HepG2 (cell line): ENCODE data around the gene GPBAR1. TPM values are rescaled to one million over a fixed set of nuclear protein-coding genes. Genes with fewer than 3 reads are reported as not detected.
A peak's percentile ranks its signal among the peaks of the same experiment; 100 is the strongest.

ENCODE experiments used
- ATAC-seq: fragments of 200-7000 bp; cut with Tn5 transposase; 3 replicates; pipeline ENCODE4 v1.9.1; 2020; ENCODE audit warnings: mild to moderate bottlenecking, moderate library complexity
- BruUV-seq: library from RNA; stranded (reverse); fragments of 400-500 nt; replicated peaks from 2 replicates; lab custom pipeline; 2021; lab: Mats Ljungman, UMichigan
- CTCF ChIA-PET: fragments of 300-600 bp; formaldehyde crosslinking; extraction: SDS; loops from one replicate; lab custom pipeline; 2021; ENCODE audit warnings: low total read pairs, inconsistent platforms, low intra/inter-chr PET ratio; lab: Yijun Ruan, JAX
- POLR2A ChIA-PET: fragments of 350-600 bp; sonication (Branson Sonifier 250); formaldehyde crosslinking; loops from one replicate; lab custom pipeline; 2020; ENCODE audit warnings: antibody characterized with exemption, inconsistent platforms; lab: Yijun Ruan, JAX
- DNase-seq: peaks from one replicate; pipeline ENCODE4 v3.0.0-alpha.2; 2015; ENCODE audit warnings: low spot score
- FAIRE-seq: peaks from 3 replicates; lab custom pipeline; 2011; peaks lifted over from hg19 to GRCh38; lab: Jason Lieb, UNC
- H2AFZ ChIP-seq: one replicate; pipeline ENCODE4 v1.6.1; 2011; ENCODE audit warnings: low read length, inconsistent platforms
- H3K27ac ChIP-seq: fragments of 300-600 bp; 3 replicates; pipeline ENCODE4 v1.8.0; 2011; ENCODE audit warnings: mixed run types, mild to moderate bottlenecking, mixed read lengths, low read length, inconsistent platforms; ENCODE audit not compliant: insufficient read depth; ENCODE audit errors: extremely low read length
- H3K27me3 ChIP-seq, 2 experiments: fragments of 200-600 bp in 1 of 2; 2 replicates in 1 of 2; 3 replicates in 1 of 2; pipeline versions ENCODE4 v1.6.0 to v1.8.0; 2011; ENCODE audit warnings: low read length in 2 of 2, mild to moderate bottlenecking in 2 of 2, moderate library complexity in 2 of 2, inconsistent platforms in 1 of 2; ENCODE audit not compliant: insufficient read depth in 2 of 2, control insufficient read depth in 1 of 2
- H3K36me3 ChIP-seq, 2 experiments: fragments of 200-600 bp in 1 of 2; replicated peaks in 1 of 2; 2 replicates in 1 of 2; 3 replicates in 1 of 2; pipeline versions ENCODE4 v1.5.1 to v1.8.0; 2011; ENCODE audit warnings: low read length in 2 of 2, inconsistent platforms in 1 of 2; ENCODE audit not compliant: insufficient read depth in 2 of 2, control insufficient read depth in 1 of 2
- H3K4me1 ChIP-seq: 2 replicates; pipeline ENCODE4 v1.5.1; 2012; ENCODE audit warnings: low read length, inconsistent platforms; ENCODE audit not compliant: insufficient read depth
- H3K4me2 ChIP-seq: 2 replicates; pipeline ENCODE4 v1.6.0; 2011; ENCODE audit warnings: low read depth, low read length, inconsistent platforms
- H3K4me3 ChIP-seq, 3 experiments: fragments of 200-600 bp in 1 of 3; sonication (generic), shearing (Covaris generic) in 1 of 3; replicated peaks in 1 of 3; 2 replicates each; pipeline ENCODE4 v1.5.1; 2011 to 2016; ENCODE audit warnings: low read length in 3 of 3, inconsistent platforms in 2 of 3, low read depth in 2 of 3, mild to moderate bottlenecking in 2 of 3, control low read depth in 1 of 3, mixed read lengths in 1 of 3; ENCODE audit not compliant: insufficient read depth in 1 of 3
- H3K79me2 ChIP-seq: one replicate; pipeline ENCODE4 v1.6.1; 2011; ENCODE audit warnings: low read length, inconsistent platforms; ENCODE audit not compliant: insufficient read depth
- H3K9ac ChIP-seq: 2 replicates; pipeline ENCODE4 v1.6.0; 2011; ENCODE audit warnings: mild to moderate bottlenecking, low read depth, low read length, inconsistent platforms; ENCODE audit not compliant: insufficient read depth
- H3K9me3 ChIP-seq: 2 replicates; pipeline ENCODE4 v1.5.1; 2012; ENCODE audit warnings: mild to moderate bottlenecking, low read length
- H4K20me1 ChIP-seq: 2 replicates; pipeline ENCODE4 v1.6.0; 2011; ENCODE audit warnings: inconsistent platforms, mild to moderate bottlenecking, low read length, moderate library complexity; ENCODE audit not compliant: insufficient read depth
- RBFOX2 ChIP-seq: fragments of 200-400 bp; formaldehyde crosslinking; IDR thresholded peaks from 2 replicates; pipeline ENCODE4 v1.6.1; 2017; ENCODE audit warnings: low read depth, mild to moderate bottlenecking, low read length
- WGBS: methylation state at CpG from one replicate; pipeline ENCODE4 v1.1.6; 2017; ENCODE audit warnings: low lambda C conversion rate; 5-methylcytosine and 5-hydroxymethylcytosine counted together
- in situ Hi-C: cut with HindIII; loops from 2 replicates; pipeline ENCODE4 v1.10.0; 2017; ENCODE audit warnings: low pct_unique_long_range_greater_than_20kb; ENCODE audit not compliant: extremely low pct_ligation_motif_present
- intact Hi-C: fragments of 100-400 bp; cut with micrococcal nuclease; formaldehyde crosslinking; loops from one replicate; pipeline ENCODE4 v1.10.0; 2022; ENCODE audit not compliant: unreplicated experiment
- polyA plus RNA-seq, 8 experiments: library from polyadenylated mRNA; depleted of rRNA in 3 of 8; stranded (reverse) in 7 of 8; unstranded in 1 of 8; fragments of >200 nt; fragmentation: Illumina TruSeq in 4 of 8; extraction: Trizol in 4 of 8; gene quantifications; 2 replicates each; pipeline versions ENCODE4 v1.2.1 to v1.2.3, GENCODE V29; 2011 to 2016; ENCODE audit warnings: low read depth in 4 of 8, missing spikeins in 1 of 8, mixed read lengths in 1 of 8; ENCODE audit not compliant: insufficient read depth in 1 of 8
- total RNA-seq, 5 experiments: library from RNA; depleted of rRNA; stranded (reverse); fragments of >200 nt; fragmentation: Illumina TruSeq; extraction: Trizol; gene quantifications; 2 replicates each; pipeline ENCODE4 v1.2.3, GENCODE V29; 2016; ENCODE audit warnings: low read depth in 1 of 5
- TF ChIP-seq, protein P1 (sequence below): sonication (generic); formaldehyde crosslinking; IDR thresholded peaks from 2 replicates; pipeline ENCODE4 v1.5.1; 2020; ENCODE audit warnings: mild to moderate bottlenecking, missing genetic modification reagents, moderate library complexity
- TF ChIP-seq, protein P2 (sequence below): IDR thresholded peaks from 2 replicates; pipeline ENCODE4 v1.6.1; 2012; ENCODE audit warnings: low read length, improper control_type of control experiment

Gene GPBAR1
- total and polyA plus RNA-seq, 2 of the 13 experiments (the other 11 are each of a cell fraction or from before 2014, with no cell fraction given): 0.05 to 0.09 TPM

DNA sequence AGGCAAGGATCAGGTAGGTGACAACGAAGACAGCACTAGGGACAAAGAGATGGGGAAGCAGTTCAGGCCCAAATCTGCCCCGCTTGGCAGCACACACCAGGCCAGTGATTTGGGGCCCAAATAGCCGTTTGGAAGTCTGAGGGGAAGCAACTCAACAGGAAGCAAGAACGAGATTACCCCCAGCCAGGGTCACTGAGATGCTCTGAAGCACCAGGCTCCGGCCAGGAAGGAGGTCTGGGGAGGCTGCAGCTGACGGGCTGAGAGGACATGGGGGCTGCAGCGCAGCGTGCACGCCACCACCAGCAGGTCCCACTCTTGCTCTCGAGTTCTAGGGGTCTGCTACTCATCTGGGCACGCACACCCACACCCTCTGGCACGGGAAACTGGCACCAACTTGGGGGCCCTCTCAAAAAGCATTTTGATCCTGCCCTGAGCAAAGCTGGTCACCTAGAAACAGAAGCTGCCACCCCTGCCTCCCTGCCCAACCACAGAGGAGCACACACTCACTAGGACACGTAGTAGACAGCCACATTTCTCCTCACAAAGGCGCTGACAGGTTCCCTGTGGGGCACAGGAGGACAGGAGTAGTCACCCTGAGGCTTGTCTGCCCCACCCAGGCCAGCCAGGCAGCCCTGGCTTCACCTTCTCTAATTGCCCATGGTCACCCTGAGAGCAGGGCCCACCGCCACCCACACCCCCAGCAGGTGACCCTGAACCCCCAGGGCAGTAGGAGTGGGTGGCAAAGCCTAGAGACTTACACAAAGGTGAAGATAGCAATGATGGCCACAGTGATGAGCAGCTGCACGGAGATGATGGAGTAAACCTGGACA lies 17.9 kb downstream of the GPBAR1 start (continued):
- TF ChIP-seq, protein P1, sequence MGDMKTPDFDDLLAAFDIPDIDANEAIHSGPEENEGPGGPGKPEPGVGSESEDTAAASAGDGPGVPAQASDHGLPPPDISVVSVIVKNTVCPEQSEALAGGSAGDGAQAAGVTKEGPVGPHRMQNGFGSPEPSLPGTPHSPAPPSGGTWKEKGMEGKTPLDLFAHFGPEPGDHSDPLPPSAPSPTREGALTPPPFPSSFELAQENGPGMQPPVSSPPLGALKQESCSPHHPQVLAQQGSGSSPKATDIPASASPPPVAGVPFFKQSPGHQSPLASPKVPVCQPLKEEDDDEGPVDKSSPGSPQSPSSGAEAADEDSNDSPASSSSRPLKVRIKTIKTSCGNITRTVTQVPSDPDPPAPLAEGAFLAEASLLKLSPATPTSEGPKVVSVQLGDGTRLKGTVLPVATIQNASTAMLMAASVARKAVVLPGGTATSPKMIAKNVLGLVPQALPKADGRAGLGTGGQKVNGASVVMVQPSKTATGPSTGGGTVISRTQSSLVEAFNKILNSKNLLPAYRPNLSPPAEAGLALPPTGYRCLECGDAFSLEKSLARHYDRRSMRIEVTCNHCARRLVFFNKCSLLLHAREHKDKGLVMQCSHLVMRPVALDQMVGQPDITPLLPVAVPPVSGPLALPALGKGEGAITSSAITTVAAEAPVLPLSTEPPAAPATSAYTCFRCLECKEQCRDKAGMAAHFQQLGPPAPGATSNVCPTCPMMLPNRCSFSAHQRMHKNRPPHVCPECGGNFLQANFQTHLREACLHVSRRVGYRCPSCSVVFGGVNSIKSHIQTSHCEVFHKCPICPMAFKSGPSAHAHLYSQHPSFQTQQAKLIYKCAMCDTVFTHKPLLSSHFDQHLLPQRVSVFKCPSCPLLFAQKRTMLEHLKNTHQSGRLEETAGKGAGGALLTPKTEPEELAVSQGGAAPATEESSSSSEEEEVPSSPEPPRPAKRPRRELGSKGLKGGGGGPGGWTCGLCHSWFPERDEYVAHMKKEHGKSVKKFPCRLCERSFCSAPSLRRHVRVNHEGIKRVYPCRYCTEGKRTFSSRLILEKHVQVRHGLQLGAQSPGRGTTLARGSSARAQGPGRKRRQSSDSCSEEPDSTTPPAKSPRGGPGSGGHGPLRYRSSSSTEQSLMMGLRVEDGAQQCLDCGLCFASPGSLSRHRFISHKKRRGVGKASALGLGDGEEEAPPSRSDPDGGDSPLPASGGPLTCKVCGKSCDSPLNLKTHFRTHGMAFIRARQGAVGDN (CRISPR knock-in tag): peak; percentile 19; the same call in 1 of the 2 replicates
- TF ChIP-seq, all 625 proteins: peak for 5

DNA sequence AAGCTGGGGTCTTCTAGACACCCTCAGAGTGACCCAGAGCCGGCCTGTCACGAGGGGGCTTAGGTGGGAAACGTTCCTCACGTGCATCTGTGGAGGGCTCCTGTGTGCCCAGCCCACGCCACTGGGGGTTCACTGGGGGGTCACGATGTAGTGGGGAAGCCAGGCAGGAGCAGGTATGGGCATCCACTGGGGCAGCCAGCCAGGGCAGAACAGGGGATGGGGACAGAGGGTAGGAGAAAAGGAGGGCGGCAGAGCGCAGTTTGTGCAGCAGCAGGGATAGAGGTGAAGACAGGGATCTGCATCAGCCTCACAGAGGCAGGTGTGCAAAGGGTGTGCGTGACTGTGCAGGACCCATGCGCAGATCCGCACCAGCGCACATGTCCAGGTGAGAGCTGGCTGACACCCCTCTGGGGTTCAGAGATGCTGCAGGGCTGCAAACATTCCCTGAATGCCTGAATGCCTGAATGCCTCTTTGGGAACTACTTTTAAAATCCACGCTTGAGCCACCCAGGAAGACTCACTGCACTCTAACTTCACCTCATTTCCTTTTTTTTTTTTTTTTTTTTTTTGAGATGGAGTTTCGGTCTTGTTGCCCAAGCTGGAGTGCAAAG lies 19.6 kb downstream of the GPBAR1 start:
- no TSS peak for BruUV-seq
- Histone ChIP-seq H3K4me3 (no peak overlapping the region), H3K9ac (no peak overlapping the region), H2AFZ (no peak overlapping the region), H3K9me3 (no peaks in the 10 kb centered on the region), H3K36me3 (peaks cover 49 to 78% of the 10 kb centered on the region in 2 experiments), H3K79me2 (peaks cover 20% of the 10 kb centered on the region), H3K4me1 (peaks cover 18% of the 10 kb centered on the region), H4K20me1 (peaks cover 32% of the 10 kb centered on the region; the same call in 1 of the 2 replicates), H3K4me2 (no peak overlapping the region), H3K27ac (no peak overlapping the region), H3K27me3 (no peaks in the 10 kb centered on the region)
- FAIRE-seq (no peak), DNase-seq (no peak), ATAC-seq (no peak)
- ChIA-PET POLR2A (no interaction called here), CTCF (no interaction called here)
- 97% methylated on average over 14 of the region's 14 CpGs for WGBS
- intact Hi-C loops (no loop called here), in situ Hi-C loops (no loop called here)
- TF ChIP-seq, protein P1 (CRISPR knock-in tag): 0 out of 2 replicates have a peak, but pooled peaks have one; percentile 12
- 0 out of 2 replicates have a peak, but pooled peaks have one; percentile 42 for TF ChIP-seq RBFOX2
- TF ChIP-seq, protein P2, sequence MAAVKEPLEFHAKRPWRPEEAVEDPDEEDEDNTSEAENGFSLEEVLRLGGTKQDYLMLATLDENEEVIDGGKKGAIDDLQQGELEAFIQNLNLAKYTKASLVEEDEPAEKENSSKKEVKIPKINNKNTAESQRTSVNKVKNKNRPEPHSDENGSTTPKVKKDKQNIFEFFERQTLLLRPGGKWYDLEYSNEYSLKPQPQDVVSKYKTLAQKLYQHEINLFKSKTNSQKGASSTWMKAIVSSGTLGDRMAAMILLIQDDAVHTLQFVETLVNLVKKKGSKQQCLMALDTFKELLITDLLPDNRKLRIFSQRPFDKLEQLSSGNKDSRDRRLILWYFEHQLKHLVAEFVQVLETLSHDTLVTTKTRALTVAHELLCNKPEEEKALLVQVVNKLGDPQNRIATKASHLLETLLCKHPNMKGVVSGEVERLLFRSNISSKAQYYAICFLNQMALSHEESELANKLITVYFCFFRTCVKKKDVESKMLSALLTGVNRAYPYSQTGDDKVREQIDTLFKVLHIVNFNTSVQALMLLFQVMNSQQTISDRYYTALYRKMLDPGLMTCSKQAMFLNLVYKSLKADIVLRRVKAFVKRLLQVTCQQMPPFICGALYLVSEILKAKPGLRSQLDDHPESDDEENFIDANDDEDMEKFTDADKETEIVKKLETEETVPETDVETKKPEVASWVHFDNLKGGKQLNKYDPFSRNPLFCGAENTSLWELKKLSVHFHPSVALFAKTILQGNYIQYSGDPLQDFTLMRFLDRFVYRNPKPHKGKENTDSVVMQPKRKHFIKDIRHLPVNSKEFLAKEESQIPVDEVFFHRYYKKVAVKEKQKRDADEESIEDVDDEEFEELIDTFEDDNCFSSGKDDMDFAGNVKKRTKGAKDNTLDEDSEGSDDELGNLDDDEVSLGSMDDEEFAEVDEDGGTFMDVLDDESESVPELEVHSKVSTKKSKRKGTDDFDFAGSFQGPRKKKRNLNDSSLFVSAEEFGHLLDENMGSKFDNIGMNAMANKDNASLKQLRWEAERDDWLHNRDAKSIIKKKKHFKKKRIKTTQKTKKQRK: no peak
